Panc1 (cell line): ENCODE data around the gene OR2T35. TPM values are rescaled to one million over a fixed set of nuclear protein-coding genes. Genes with fewer than 3 reads are reported as not detected.

Experiments
- ATAC-seq: fragments of 200-7000 bp; cut with Tn5 transposase; 2 replicates; pipeline ENCODE4 v1.9.1; 2020; ENCODE audit warnings: mild to moderate bottlenecking, moderate library complexity
- BruUV-seq: library from RNA; stranded (reverse); fragments of 400-500 nt; replicated peaks from 2 replicates; lab custom pipeline; 2021; lab: Mats Ljungman, UMichigan
- CTCF ChIA-PET: fragments of 300-600 bp; sonication (Branson Sonifier 250); formaldehyde crosslinking; loops from one replicate; lab custom pipeline; 2022; ENCODE audit warnings: antibody characterized with exemption; lab: Charles Lee
- POLR2A ChIA-PET: fragments of 300-600 bp; sonication (Branson Sonifier 250); formaldehyde crosslinking; loops from one replicate; lab custom pipeline; 2022; ENCODE audit warnings: antibody characterized with exemption; lab: Charles Lee
- DNase-seq: peaks from one replicate; pipeline ENCODE4 v3.0.0-alpha.2; 2010; ENCODE audit warnings: low read depth, low spot score
- H3K27ac ChIP-seq: 2 replicates; pipeline ENCODE4 v1.5.1; 2011; ENCODE audit warnings: mild to moderate bottlenecking, low read length, inconsistent platforms
- H3K27me3 ChIP-seq: fragments of 200-500 bp; sonication (Bioruptor generic); 2 replicates; pipeline ENCODE4 v1.6.0; 2014; ENCODE audit warnings: low read length, inconsistent platforms; ENCODE audit not compliant: control insufficient read depth, insufficient read depth
- H3K36me3 ChIP-seq: fragments of 200-500 bp; sonication (Bioruptor generic); 2 replicates; pipeline ENCODE4 v1.5.1; 2014; ENCODE audit warnings: inconsistent platforms, mild to moderate bottlenecking, low read length, moderate library complexity; ENCODE audit not compliant: control insufficient read depth, insufficient read depth
- H3K4me1 ChIP-seq: 2 replicates; pipeline ENCODE4 v1.5.1; 2011; ENCODE audit warnings: inconsistent platforms, mild to moderate bottlenecking, low read length, moderate library complexity; ENCODE audit not compliant: control insufficient read depth, insufficient read depth
- H3K4me3 ChIP-seq, 2 experiments: 2 replicates each; pipeline ENCODE4 v1.5.1; 2011 to 2012; ENCODE audit warnings: low read depth in 2 of 2, low read length in 2 of 2, mild to moderate bottlenecking in 2 of 2, inconsistent platforms in 1 of 2, moderate library complexity in 1 of 2
- H3K9me3 ChIP-seq: fragments of 200-500 bp; sonication (Bioruptor generic); 2 replicates; pipeline ENCODE4 v1.5.1; 2014; ENCODE audit warnings: low read depth, mild to moderate bottlenecking, inconsistent platforms, low read length, moderate library complexity; ENCODE audit not compliant: control insufficient read depth, insufficient read depth
- POLR2AphosphoS5 ChIP-seq: IDR thresholded peaks from 2 replicates; pipeline ENCODE4 v1.6.1; 2012; ENCODE audit warnings: mild to moderate bottlenecking, low read depth, low read length, moderate library complexity
- REST ChIP-seq, 2 experiments: IDR thresholded peaks; 2 replicates each; pipeline ENCODE4 v1.6.1; 2011 to 2012; ENCODE audit warnings: low read depth in 2 of 2, control low read depth in 1 of 2, low read length in 1 of 2, mild to moderate bottlenecking in 1 of 2, moderate library complexity in 1 of 2; ENCODE audit not compliant: insufficient read depth in 1 of 2
- SIN3A ChIP-seq: IDR thresholded peaks from 2 replicates; pipeline ENCODE4 v1.6.1; 2012; ENCODE audit warnings: low read depth, mild to moderate bottlenecking, low read length, moderate library complexity, borderline replicate concordance; ENCODE audit not compliant: insufficient read depth
- TCF7L2 ChIP-seq: IDR thresholded peaks from 2 replicates; pipeline ENCODE4 v1.6.1; 2011; ENCODE audit warnings: mild to moderate bottlenecking, low read depth, low read length, inconsistent platforms
- in situ Hi-C: cut with HindIII; loops from 2 replicates; pipeline ENCODE4 v1.10.0; 2016; ENCODE audit warnings: low sequenced_read_pairs, low pct_unique_long_range_greater_than_20kb
- intact Hi-C: fragments of 100-400 bp; cut with micrococcal nuclease; formaldehyde crosslinking; loops from one replicate; pipeline ENCODE4 v1.10.0; 2022; ENCODE audit not compliant: unreplicated experiment
- total RNA-seq: library from RNA; stranded (reverse); gene quantifications from one replicate; pipeline ENCODE4 v1.2.1, GENCODE V29; 2021; ENCODE audit not compliant: unreplicated experiment
- TF ChIP-seq, protein P1 (sequence below): fragments of 450-650 bp; IDR thresholded peaks from 2 replicates; pipeline ENCODE4 v1.5.1; 2017; ENCODE audit warnings: mild to moderate bottlenecking

The OR2T35 gene
- total RNA-seq, 1 experiment from 2014 or later = not detected

GRCh38 chr1:248590055-248590454 is 55.0 kb downstream of the OR2T35 start:
- ChIA-PET POLR2A (no interaction called here), CTCF (no interaction called here)
- intact Hi-C loops = no loop called here
- no TSS peak for BruUV-seq
- H3K36me3 ChIP-seq = no peaks in the 10 kb centered on the region
- H3K4me3 ChIP-seq = no peak overlapping the region
- peaks cover 4% of the 10 kb centered on the region; the same call in 1 of the 2 replicates for H3K9me3 ChIP-seq
- in situ Hi-C loops = no loop called here
- TF ChIP-seq, protein P1, sequence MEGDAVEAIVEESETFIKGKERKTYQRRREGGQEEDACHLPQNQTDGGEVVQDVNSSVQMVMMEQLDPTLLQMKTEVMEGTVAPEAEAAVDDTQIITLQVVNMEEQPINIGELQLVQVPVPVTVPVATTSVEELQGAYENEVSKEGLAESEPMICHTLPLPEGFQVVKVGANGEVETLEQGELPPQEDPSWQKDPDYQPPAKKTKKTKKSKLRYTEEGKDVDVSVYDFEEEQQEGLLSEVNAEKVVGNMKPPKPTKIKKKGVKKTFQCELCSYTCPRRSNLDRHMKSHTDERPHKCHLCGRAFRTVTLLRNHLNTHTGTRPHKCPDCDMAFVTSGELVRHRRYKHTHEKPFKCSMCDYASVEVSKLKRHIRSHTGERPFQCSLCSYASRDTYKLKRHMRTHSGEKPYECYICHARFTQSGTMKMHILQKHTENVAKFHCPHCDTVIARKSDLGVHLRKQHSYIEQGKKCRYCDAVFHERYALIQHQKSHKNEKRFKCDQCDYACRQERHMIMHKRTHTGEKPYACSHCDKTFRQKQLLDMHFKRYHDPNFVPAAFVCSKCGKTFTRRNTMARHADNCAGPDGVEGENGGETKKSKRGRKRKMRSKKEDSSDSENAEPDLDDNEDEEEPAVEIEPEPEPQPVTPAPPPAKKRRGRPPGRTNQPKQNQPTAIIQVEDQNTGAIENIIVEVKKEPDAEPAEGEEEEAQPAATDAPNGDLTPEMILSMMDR = no peak
- no peak for TF ChIP-seq TCF7L2
- TF ChIP-seq REST (IDR thresholded peaks at IDR 0.05; ENCODE audit: insufficient read depth in 1 of 2, low read depth in 2 of 2, low read length in 1 of 2) = no peak
- TF ChIP-seq POLR2AphosphoS5 = no peak
- TF ChIP-seq SIN3A = no peak
- no peaks in the 10 kb centered on the region for H3K4me1 ChIP-seq
- H3K27me3 ChIP-seq = no peaks in the 10 kb centered on the region
- no peak overlapping the region for H3K27ac ChIP-seq
- ATAC-seq (no peak), DNase-seq (no peak)

DNA sequence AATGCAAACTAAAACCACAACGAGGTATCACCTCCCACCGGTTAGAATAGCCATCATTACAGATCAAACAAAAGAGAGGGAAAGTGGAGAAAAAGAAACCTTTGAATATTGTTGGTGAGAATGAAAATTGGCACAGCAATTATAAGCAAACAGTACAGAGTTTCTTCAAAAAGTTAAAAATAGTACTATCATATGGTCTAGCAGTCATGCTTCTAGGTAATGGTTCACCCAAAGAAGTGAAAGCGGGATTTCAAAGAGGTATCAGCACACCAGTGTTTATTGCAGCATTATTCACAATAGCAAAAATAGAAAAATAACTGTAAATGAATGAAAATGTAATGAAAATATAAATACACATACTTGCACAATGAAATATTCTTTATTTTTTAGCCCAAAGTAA is 55.7 kb downstream of the OR2T35 start:
- Histone ChIP-seq H3K4me1 (no peaks in the 10 kb centered on the region), H3K36me3 (no peaks in the 10 kb centered on the region), H3K9me3 (peaks cover 4% of the 10 kb centered on the region; the same call in 1 of the 2 replicates), H3K27me3 (no peaks in the 10 kb centered on the region), H3K27ac (no peak overlapping the region), H3K4me3 (no peak overlapping the region)
- TF ChIP-seq POLR2AphosphoS5 = no peak
- TF ChIP-seq, protein P1 = no peak
- no peak for TF ChIP-seq SIN3A
- TF ChIP-seq REST (IDR thresholded peaks at IDR 0.05; ENCODE audit: insufficient read depth in 1 of 2, low read depth in 2 of 2, low read length in 1 of 2) = no peak
- TF ChIP-seq TCF7L2 = no peak
- intact Hi-C loops (no loop called here), in situ Hi-C loops (no loop called here)
- POLR2A ChIA-PET = no interaction called here
- no TSS peak for BruUV-seq
- ATAC-seq (no peak), DNase-seq (no peak)
- CTCF ChIA-PET = no interaction called here

Other genes with a start within 250 kb of the OR2T35 start
- gene OR2T1, start 242.2 kb downstream of the OR2T35 start, total RNA-seq = not detected
- gene OR2T2, start 199.6 kb downstream of the OR2T35 start, total RNA-seq = not detected
- not detected for gene OR2T3, start 171.9 kb downstream of the OR2T35 start, total RNA-seq
- not detected for gene OR2T5, start 156.7 kb downstream of the OR2T35 start, total RNA-seq
- gene OR2G6, start 137.2 kb downstream of the OR2T35 start, total RNA-seq = not detected
- not detected for gene OR2T29, start 82.5 kb downstream of the OR2T35 start, total RNA-seq
- gene OR2T34, start 70.5 kb downstream of the OR2T35 start, total RNA-seq = not detected
- not detected for gene OR2T10, start 47.6 kb downstream of the OR2T35 start, total RNA-seq
- not detected for gene OR2T11, start 10.2 kb downstream of the OR2T35 start, total RNA-seq
- not detected for gene OR2T27, start 10.2 kb upstream of the OR2T35 start, total RNA-seq
- gene OR14I1, start 57.5 kb upstream of the OR2T35 start, total RNA-seq = not detected
- not detected for gene LYPD8, start 110.5 kb upstream of the OR2T35 start, total RNA-seq
- gene SH3BP5L, start 180.6 kb upstream of the OR2T35 start, total RNA-seq = 23.9 TPM
- 36.2 TPM for gene ZNF672, start 192.9 kb upstream of the OR2T35 start, total RNA-seq
- gene ZNF692, start 213.8 kb upstream of the OR2T35 start, total RNA-seq = 62.3 TPM